Activated CD8-positive, alpha-beta T cell treated with anti-CD3 and anti-CD28 coated beads, Interleukin-2, amount 10 ng/mL, durations not matched to agents 7 days and 5 days (primary cell): Measurements from ENCODE around the gene NR2C2. TPM values are rescaled to one million over a fixed set of nuclear protein-coding genes. Genes with fewer than 3 reads are reported as not detected.

Source experiments
- ATAC-seq: fragments of 150-1000 bp; cut with Tn5 transposase; one replicate; pipeline ENCODE4 v1.10.0; 2021; ENCODE audit warnings: moderate library complexity
- CTCF ChIA-PET: fragments of 350-600 bp; sonication (Branson Sonifier 250); formaldehyde crosslinking; loops from one replicate; lab custom pipeline; 2021; ENCODE audit warnings: antibody characterized with exemption; lab: Charles Lee
- POLR2A ChIA-PET: fragments of 350-600 bp; sonication (Branson Sonifier 250); formaldehyde crosslinking; loops from one replicate; lab custom pipeline; 2021; ENCODE audit warnings: antibody characterized with exemption; lab: Charles Lee
- DNase-seq: peaks from one replicate; pipeline ENCODE4 v3.0.0-alpha.2; 2020
- H3K27ac Mint-ChIP-seq: one replicate; pipeline ENCODE4 v1.8.0; 2021; ENCODE audit warnings: mild to moderate bottlenecking, mixed read lengths
- H3K27me3 Mint-ChIP-seq: one replicate; pipeline ENCODE4 v1.8.0; 2021; ENCODE audit warnings: low read depth, mixed read lengths
- H3K36me3 Mint-ChIP-seq: one replicate; pipeline ENCODE4 v1.8.0; 2021; ENCODE audit warnings: low read depth, mixed read lengths
- H3K4me1 Mint-ChIP-seq: one replicate; pipeline ENCODE4 v1.8.0; 2021; ENCODE audit warnings: low read depth, mixed read lengths
- H3K4me3 Mint-ChIP-seq: one replicate; pipeline ENCODE4 v1.8.0; 2021; ENCODE audit warnings: mild to moderate bottlenecking, mixed read lengths
- H3K9me3 Mint-ChIP-seq: one replicate; pipeline ENCODE4 v1.8.0; 2022; ENCODE audit warnings: mixed read lengths; ENCODE audit not compliant: insufficient read depth
- total RNA-seq, 2 experiments: library from RNA; stranded (reverse); gene quantifications; one replicate each; pipeline ENCODE4 v1.2.3, GENCODE V29; 2021

Gene NR2C2
- total RNA-seq, 2 experiments from 2014 or later, result 57.4 to 59.6 TPM

DNA sequence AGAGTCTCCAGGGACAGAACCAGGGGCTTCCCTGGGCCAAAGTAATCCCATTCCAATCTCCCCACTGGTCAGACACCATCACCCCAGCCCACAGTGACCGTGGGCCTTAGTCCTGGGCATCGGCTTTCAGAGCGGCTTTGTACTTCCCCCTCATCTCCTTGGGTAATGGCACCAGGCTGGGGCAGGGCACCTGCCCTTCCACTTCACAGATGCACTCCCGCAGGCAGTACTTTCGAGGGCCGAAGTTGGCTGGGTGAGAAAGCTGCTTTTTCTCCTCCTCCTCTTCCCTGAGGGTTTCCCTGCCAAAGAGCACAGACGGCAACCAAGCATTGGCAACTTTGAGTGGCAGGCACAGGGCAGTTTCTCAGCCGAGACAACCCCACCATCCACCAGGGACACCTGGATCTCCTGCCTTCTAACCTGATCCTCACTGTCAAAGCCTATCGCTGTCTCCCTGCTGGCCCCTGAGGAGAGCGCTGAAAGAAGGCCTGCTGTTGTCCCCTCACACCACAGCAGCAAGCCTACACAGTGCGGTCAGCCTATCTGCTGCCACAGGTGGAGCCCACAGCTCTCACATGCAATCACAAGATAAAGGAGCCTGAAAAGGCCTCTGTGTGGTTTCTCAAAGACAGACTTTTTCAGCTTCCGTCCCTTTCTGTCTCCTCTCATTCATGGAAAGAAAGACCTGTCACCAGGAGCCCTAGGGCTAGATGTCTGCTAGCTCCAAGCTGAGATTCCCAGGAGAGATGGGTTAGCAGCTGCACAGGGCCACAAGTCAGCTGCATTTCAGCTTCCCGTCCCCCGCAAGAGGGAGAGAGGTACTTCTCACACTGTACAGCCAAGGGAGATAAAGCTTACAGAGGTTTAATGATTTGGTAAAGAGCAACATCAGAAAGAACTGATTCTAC lies 105.2 kb downstream of the NR2C2 start:
- H3K4me3 Mint-ChIP-seq, result no peak overlapping the region
- ChIA-PET POLR2A (no interaction called here), CTCF (interaction anchor here (0.7 to 2.6 kb wide), 3 partner anchors 8 to 20 kb away, joined by 3 to 11 read pairs (median 5); partner anchors contain the start of gene MRPS25)
- DNase-seq (no peak), ATAC-seq (no peak)
- H3K9me3 Mint-ChIP-seq, result no peaks in the 10 kb centered on the region
- peaks cover 72% of the 10 kb centered on the region for H3K36me3 Mint-ChIP-seq
- H3K4me1 Mint-ChIP-seq, result peaks cover 35% of the 10 kb centered on the region
- no peak overlapping the region for H3K27ac Mint-ChIP-seq
- no peaks in the 10 kb centered on the region for H3K27me3 Mint-ChIP-seq

- DNase-seq (no peak), ATAC-seq (no peak)
- Mint-ChIP-seq H3K9me3 (no peaks in the 10 kb centered on the region), H3K4me3 (no peak overlapping the region), H3K27me3 (no peaks in the 10 kb centered on the region), H3K36me3 (peaks cover 75% of the 10 kb centered on the region), H3K4me1 (peaks cover 35% of the 10 kb centered on the region), H3K27ac (no peak overlapping the region)
- CTCF ChIA-PET, result interaction anchor here (0.7 to 1.6 kb wide), 2 partner anchors 11 to 19 kb away, joined by 3 to 5 read pairs; partner anchors contain the start of gene MRPS25
- POLR2A ChIA-PET, result no interaction called here
Measured at GRCh38 chr3:15053541-15053940, 106.2 kb downstream of the NR2C2 start.

DNA sequence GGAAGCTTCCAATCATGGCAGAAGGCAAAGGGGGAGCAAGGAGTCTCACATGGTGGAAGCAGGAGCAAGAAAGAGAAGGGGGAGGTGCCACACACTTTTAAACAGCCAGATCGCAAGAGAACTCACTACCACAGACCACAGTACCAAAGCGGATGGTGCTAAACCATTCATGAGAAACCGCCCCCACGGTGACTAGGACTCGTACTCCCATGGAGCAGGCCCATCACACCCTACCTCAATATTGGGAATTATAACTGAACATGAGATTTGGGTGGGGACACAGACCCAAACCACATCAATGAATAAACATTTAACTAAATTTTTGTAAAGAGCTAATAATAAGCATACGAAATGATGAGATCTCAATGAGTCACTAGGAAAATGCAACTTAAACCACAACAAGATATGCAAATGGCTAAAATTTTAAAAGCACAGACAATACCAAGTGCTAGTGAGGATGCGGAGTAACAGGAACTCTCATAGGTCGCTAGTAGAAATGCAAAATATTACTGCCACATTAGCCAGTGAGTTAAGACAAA lies 107.7 kb downstream of the NR2C2 start:
- peak; percentile 70 for DNase-seq
- CTCF ChIA-PET, result no interaction called here
- H3K27ac Mint-ChIP-seq, result peak overlapping the region; percentile 67
- POLR2A ChIA-PET, result interaction anchor here (2.0 kb wide), 1 partner anchor 10 kb away, joined by 14 read pairs; the partner anchor contains the start of gene MRPS25
- peak; percentile 77 for ATAC-seq
- H3K9me3 Mint-ChIP-seq, result no peaks in the 10 kb centered on the region
- peaks cover 82% of the 10 kb centered on the region for H3K36me3 Mint-ChIP-seq
- H3K27me3 Mint-ChIP-seq, result no peaks in the 10 kb centered on the region
- H3K4me1 Mint-ChIP-seq, result peaks cover 41% of the 10 kb centered on the region
- peak overlapping the region; percentile 36 for H3K4me3 Mint-ChIP-seq

- Mint-ChIP-seq H3K4me1 (peaks cover 38% of the 10 kb centered on the region), H3K27ac (peak overlapping the region; percentile 46), H3K27me3 (no peaks in the 10 kb centered on the region), H3K9me3 (no peaks in the 10 kb centered on the region), H3K4me3 (no peak overlapping the region), H3K36me3 (peaks cover 72% of the 10 kb centered on the region)
- ATAC-seq, result no peak
- POLR2A ChIA-PET, result interaction anchor here (1.2 kb wide), 1 partner anchor 8 kb away, joined by 4 read pairs; the partner anchor contains the start of gene MRPS25
- DNase-seq, result no peak
- CTCF ChIA-PET, result no interaction called here
Measured at GRCh38 chr3:15056676-15057404, 109.5 kb downstream of the NR2C2 start.

GRCh38 chr3:15060029-15060428 lies 112.6 kb downstream of the NR2C2 start:
- peaks cover 39% of the 10 kb centered on the region for H3K4me1 Mint-ChIP-seq
- no peak for ATAC-seq

DNA sequence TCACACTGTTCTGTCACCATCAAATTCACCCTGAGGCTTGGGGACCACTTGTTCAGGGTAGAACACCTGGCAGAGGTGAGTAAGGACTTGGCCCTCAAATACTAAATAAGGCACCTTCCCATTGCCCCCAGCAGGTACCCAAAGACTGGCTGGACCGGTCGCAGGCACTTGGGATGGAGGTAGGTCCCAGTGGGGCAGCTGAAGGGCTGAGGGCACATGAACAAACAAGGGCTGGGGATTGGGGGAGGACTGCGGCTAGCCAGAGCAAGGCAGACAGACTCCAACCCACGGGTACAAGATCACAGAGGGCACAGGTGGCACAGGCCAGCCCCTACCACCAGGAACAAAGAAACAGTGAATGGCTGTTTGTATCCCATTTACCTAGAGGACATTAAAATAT lies 115.9 kb downstream of the NR2C2 start:
- ChIA-PET POLR2A (interaction anchor here (2.7 kb wide), 1 partner anchor 36 kb away, joined by 21 read pairs; the partner anchor contains the start of gene RBSN), CTCF (no interaction called here)
- no peak for ATAC-seq
- peak overlapping the region; percentile 98 for H3K27ac Mint-ChIP-seq
- no peak for DNase-seq
- peak overlapping the region; percentile 96 for H3K4me3 Mint-ChIP-seq
- peaks cover 29% of the 10 kb centered on the region for H3K4me1 Mint-ChIP-seq
- H3K9me3 Mint-ChIP-seq, result no peaks in the 10 kb centered on the region
- peaks cover 36% of the 10 kb centered on the region for H3K36me3 Mint-ChIP-seq
- no peaks in the 10 kb centered on the region for H3K27me3 Mint-ChIP-seq

More at GRCh38 chr3:15060029-15060428, 112.6 kb downstream of the NR2C2 start:
- Mint-ChIP-seq H3K27me3 (no peaks in the 10 kb centered on the region), H3K9me3 (no peaks in the 10 kb centered on the region), H3K27ac (peak overlapping the region; percentile 14), H3K4me3 (no peak overlapping the region), H3K36me3 (peaks cover 61% of the 10 kb centered on the region)
- POLR2A ChIA-PET, result no interaction called here
- no peak for DNase-seq
- CTCF ChIA-PET, result interaction anchor here (1.8 kb wide), 1 partner anchor 9 kb away, joined by 11 read pairs; no protein-coding TSS in a partner anchor

- no peak for ATAC-seq
- Mint-ChIP-seq H3K36me3 (peaks cover 30% of the 10 kb centered on the region), H3K4me3 (peak overlapping the region; percentile 96), H3K4me1 (peaks cover 29% of the 10 kb centered on the region), H3K9me3 (no peaks in the 10 kb centered on the region), H3K27ac (peak overlapping the region; percentile 98), H3K27me3 (no peaks in the 10 kb centered on the region)
- DNase-seq, result no peak
- ChIA-PET CTCF (interaction anchor here (1.6 to 2.2 kb wide), 3 partner anchors 13 to 30 kb away, joined by 4 to 17 read pairs (median 5); no protein-coding TSS in a partner anchor), POLR2A (interaction anchor here (0.6 to 2.7 kb wide), 3 partner anchors 8 to 115 kb away, joined by 3 to 21 read pairs (median 14); partner anchors contain the start of gene RBSN)
Measured at GRCh38 chr3:15063656-15064286, 116.4 kb downstream of the NR2C2 start.

GRCh38 chr3:15064299-15064834 lies 117.0 kb downstream of the NR2C2 start:
- Mint-ChIP-seq H3K27me3 (no peaks in the 10 kb centered on the region), H3K4me1 (peaks cover 29% of the 10 kb centered on the region), H3K4me3 (peak overlapping the region; percentile 96), H3K36me3 (peaks cover 24% of the 10 kb centered on the region), H3K27ac (peak overlapping the region; percentile 98), H3K9me3 (no peaks in the 10 kb centered on the region)
- POLR2A ChIA-PET, result interaction anchor here (0.6 to 2.7 kb wide), 8 partner anchors 9 to 413 kb away, joined by 3 to 21 read pairs (median 7); partner anchors contain the start of genes CAPN7, CCDC174 and RBSN
- CTCF ChIA-PET, result interaction anchor here (0.6 to 2.2 kb wide), 8 partner anchors 12 to 144 kb away, joined by 3 to 17 read pairs (median 4); partner anchors contain the start of gene RBSN
- peak; percentile 21 for ATAC-seq
- peak; percentile 33 for DNase-seq

- no peaks in the 10 kb centered on the region for H3K9me3 Mint-ChIP-seq
- peak; percentile 94 for DNase-seq
- no peaks in the 10 kb centered on the region for H3K27me3 Mint-ChIP-seq
- peak within 1 kb of the TSS; percentile 98 for H3K27ac Mint-ChIP-seq
- peak; percentile 99 for ATAC-seq
- ChIA-PET CTCF (interaction anchor here (0.6 to 2.2 kb wide), 9 partner anchors 12 to 176 kb away, joined by 3 to 17 read pairs (median 4); partner anchors contain the start of gene RBSN), POLR2A (interaction anchor here (0.6 to 2.7 kb wide), 12 partner anchors 8 to 413 kb away, joined by 3 to 21 read pairs (median 4); partner anchors contain the start of genes CAPN7, CCDC174 and RBSN)
- peak within 1 kb of the TSS; percentile 96 for H3K4me3 Mint-ChIP-seq
- peaks cover 18% of the 10 kb centered on the region for H3K36me3 Mint-ChIP-seq
- H3K4me1 Mint-ChIP-seq, result peaks cover 24% of the 10 kb centered on the region
Measured at GRCh38 chr3:15064835-15065549, 117.6 kb downstream of the NR2C2 start, which contains the start of gene MRPS25. Gene MRPS25, minus strand, starts transcription at chr3:15065315. Its CDS starts 121 bp downstream, at chr3:15065194.
